Activated CD4-positive, alpha-beta T cell treated with anti-CD3 and anti-CD28 coated beads, Interleukin-2, amount 50 U/mL, for 24 hours (primary cell): ENCODE data around the gene NNMT.

Experiments
- DNase-seq, 2 donors: peaks; one replicate each; pipeline ENCODE4 v3.0.0-alpha.2; 2020; ENCODE audit warnings: low read depth in 1 of 2, low spot score in 1 of 2

Gene NNMT

DNA sequence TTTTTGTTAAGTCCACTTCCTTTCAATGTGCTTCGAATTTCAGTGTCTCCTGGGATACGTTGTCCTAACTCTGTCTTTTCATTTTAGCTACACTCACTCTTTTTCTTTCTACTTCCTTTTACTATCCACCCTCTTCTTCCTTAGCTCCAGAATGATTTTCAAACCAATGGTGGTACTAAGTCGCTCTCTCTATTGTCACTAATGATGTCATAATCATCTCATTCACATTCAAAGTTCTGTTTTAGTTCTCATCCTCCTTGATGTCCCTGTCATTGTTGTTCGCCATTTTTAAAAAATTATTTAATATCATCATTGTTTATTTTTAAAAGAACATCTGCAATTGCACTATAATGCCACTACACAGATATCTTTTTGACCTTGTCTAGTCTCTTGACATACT is 47.3 kb downstream of the NNMT start:
- DNase-seq = no peak

DNA sequence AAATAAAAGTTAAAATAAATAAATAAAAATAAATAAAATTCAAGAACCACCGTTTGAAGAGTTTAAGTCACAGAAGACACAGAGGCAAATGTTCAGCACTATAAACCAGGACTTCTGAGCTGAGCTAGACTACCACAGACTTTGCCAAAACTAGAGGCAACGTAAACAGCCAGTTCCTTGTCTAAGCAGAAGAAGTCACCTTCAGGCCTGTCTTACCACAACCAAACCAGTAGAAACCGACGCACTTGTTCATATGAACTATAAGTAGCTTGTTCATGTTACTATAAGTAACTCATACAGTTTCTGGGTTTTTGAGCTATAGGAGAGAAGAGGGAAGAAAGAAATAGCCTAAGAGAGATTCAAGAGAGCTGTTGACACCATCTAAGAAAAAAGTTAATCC is 48.3 kb downstream of the NNMT start:
- no peak for DNase-seq

DNA sequence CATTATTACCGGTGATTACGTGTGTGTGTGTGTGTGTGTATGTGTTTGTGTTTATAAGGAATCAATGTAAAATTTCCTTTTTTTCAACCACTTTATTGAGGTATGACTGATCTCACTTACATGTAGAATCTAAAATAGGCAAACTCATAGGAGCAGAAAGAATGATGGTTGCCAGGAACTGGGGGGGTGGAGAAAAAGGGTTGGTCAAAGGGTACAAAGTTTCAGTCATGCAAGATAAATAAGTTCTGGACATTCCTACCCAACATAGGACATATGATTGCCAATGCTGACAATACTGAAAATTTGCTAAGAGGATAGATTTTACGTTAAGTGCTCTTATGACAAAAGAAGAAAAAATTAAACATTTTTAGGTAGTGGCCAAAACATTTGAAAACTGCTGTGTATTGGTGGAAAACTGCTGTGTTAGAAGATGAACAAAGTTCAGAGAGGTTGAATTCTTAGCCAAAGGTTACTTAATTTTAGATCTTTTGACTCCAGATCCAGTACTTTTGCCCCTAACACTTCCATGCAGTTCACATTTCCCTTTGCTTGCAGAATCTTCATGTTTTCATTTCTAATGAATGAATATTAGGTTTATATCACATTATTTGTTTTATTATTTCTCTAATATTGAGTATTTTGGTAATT is 49.5 kb downstream of the NNMT start:
- no peak for DNase-seq

DNA sequence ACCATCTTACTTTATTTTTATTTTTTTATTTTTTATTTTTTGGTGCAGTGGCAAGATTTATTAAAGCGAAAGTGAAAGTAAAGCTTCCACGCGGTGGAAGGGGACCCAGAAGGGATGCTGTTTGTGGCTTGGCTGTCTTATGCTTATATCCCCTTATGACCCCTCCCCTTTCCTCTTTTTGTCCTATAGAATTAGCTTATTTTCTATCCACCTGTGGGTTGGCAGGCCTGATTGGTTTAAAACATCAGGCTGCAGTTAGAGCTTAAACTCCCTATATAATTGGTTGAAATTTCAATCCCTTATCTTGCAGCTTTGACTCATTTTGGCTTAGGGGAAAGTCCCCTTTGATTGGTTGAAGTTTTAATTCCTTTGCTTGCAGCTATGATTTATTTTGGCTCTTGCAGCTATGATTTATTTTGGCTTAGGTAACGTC is 50.5 kb downstream of the NNMT start:
- no peak for DNase-seq

DNA sequence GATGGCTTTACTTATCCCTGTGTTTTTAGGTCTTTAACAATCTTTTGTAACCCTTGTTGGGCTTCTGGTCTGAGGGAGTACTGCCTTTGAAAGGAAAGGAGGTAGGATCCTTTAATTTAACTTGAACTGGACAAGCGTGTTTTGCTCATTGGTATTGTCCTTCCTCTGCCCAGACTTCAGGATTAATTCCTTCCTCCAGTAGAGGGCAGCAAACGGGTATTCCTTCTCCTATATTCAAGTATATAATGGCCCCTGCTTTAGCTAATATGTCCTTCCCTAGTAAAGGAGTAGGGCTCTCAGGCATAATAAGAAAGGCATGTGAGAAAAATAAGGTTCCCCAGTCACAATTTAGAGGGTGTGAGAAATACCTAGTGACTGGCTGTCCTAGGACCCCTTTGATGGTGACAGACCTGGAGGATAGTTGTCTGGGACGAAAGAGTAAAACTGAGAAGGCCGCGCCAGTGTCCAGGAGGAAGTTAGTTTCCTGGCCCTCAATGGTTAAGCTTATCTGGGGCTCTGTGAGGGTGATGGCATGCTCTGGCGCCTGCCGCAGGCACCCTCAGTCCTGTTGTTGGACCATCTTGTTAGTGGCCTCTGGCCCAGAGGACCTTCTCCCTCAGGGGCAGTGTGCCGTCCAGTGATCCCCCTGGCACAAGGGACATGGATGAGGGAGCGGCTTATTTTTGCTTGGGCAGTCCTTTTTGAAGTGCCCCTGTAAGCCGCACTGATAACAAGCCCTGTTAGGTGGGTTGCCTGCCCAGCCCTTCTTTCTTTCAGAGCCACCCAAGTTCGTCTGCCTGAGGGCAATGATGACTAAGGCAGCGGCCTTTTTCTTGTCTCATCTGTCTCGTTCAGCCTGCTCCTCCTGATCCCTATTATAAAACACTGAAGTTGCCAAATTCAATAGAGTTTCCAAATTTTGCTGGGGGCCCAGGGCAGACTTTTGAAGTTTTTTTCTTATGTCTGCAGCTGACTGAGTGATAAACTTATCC is 52.3 kb downstream of the NNMT start:
- DNase-seq = peak in 1 of 2 donors; percentile 46

DNA sequence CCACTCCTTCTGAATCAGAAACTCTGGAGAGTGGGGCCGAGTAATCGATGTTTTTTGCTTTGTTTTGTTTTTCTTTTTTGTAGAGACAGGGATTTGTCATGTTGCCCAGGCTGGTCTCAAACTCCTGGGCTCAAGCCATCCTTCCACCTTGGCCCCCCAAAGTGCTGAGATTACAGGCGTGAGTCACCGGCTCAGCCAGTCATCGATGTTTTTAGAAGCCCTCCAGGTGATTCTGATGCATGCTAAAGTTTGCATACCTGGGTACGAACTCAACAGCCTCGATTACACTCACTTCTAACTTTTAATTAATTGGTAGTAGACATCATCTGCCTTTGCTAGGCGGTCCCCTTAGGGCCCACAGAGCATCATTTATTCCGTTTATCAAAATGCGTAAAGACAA is 53.8 kb downstream of the NNMT start:
- DNase-seq = no peak

DNA sequence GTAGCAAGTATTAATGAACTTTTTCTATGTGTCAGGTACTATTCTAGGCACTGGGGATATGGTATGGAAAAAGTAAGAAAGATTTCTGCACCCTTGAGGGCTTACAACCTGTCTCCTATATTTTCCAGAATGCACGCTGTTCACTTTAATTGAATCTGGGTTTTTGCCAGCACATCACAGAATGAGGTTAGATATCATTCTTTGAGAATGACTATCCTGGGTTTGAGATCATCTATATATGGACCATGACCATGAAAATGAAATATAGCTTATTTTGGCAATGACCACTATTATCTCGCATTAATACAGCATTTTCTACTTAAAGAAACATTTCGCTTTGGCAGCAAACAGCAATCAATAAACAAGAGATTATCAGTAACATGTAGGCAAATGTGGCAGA is 57.2 kb downstream of the NNMT start:
- DNase-seq = no peak

DNA sequence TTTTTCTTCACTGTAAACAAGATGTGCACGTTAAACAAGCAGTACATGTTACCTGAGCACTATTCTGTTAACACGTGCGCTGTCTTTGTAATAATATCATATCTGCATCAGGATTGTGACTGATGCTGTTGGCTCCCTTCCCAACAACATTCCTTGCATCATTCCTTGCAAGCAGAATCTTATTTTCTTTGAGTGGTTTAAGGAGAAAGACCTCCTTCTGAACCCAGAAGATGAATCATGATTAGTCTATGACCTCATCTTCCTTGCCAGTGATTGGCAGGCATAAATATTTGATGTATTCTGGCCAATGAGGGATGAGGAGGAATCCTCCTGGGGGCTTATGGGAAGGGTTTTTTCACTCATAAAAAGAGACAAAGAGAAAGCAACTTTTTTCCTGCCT is 57.9 kb downstream of the NNMT start:
- DNase-seq = no peak

DNA sequence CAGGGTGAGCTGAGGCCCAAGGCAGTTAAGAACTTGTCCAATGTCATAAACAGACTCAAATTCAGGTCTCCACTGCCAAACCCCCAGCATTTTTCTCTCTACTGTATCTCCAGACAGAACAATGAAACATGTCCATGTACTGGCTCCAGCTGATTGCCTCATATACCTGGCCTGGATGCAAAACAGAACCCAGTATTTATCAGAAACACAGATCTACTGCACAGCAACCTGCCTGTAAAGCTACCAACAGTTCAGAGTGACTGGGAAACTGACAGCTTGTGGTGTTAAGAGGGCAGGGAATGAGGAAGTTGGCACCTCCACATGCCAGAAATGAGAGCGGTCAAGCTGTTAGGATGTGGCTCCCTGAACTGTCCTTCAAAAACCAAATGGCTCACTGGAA is 62.5 kb downstream of the NNMT start:
- DNase-seq = no peak

DNA sequence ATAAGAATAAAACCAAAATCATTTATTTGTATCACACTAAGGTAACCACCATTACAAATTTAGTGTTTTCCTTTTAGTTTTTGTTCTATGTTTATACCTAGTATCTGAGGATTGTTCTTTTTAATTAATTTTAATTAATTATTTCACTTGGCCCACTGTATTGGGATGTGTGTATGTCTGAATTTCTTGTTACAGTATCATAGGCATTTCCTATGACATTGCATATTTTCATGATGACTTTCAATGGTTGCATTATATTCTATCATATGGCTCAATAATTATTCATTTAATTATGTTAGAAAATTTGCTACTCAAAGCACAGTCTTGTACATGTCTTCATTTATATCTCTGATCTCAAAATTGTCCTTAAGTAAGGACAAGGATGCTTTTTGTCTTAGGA is 63.1 kb downstream of the NNMT start:
- DNase-seq = no peak

DNA sequence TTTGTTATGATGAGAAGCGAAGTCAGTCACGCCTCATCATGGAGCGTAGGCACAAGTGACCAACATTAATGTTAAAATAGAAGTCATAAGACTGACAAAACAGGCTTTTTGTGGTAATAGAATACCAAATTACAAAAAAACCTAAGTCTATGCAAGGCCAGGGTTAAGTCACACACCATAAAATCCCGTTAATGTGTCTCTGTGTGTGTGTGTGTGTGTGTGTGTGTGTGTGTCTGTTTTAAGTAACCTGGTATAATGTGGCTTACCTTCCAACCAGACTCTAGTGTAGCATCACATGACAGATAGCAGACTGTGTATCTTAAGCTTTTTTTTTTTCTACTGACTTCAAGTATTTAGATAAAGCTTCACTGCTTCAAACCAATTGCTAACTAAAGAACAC is 66.1 kb downstream of the NNMT start:
- no peak for DNase-seq

DNA sequence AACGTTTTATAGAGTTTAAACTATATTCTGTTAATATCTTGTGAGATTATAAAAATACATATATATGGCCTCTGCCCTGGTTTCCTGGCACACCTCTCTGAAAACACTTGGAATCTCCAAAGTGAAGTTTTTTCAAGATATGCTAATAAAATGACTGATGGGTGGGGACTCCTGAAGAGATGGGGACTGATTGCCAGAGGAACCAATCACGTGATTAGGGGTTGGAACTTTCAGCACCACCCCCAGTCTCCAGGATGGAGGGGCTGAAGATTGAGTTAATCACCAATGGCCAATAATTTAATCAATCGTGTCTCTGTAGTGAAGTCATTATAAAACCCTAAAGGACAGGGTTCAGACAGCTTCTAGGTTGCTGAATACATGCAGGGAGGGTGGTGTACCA is 66.8 kb downstream of the NNMT start:
- DNase-seq = no peak
